HepG2 (cell line): ENCODE data around the gene SLC25A22. TPM values are rescaled to one million over a fixed set of nuclear protein-coding genes. Genes with fewer than 3 reads are reported as not detected.

Source experiments
- AKNA ChIP-seq: sonication (generic); formaldehyde crosslinking; IDR thresholded peaks from 2 replicates; pipeline ENCODE4 v1.4.0; 2020; ENCODE audit warnings: missing genetic modification reagents, borderline replicate concordance
- ARHGAP35 ChIP-seq: sonication (generic); formaldehyde crosslinking; IDR thresholded peaks from 2 replicates; pipeline ENCODE4 v1.9.0; 2022; ENCODE audit warnings: mild to moderate bottlenecking, inconsistent platforms, moderate library complexity, missing genetic modification reagents, borderline replicate concordance
- ATM ChIP-seq: fragments of 450-650 bp; IDR thresholded peaks from 2 replicates; pipeline ENCODE4 v1.7.1; 2017; ENCODE audit warnings: mild to moderate bottlenecking, borderline replicate concordance
- CBX2 ChIP-seq, 2 experiments: fragments of 200-600 bp in 1 of 2; sonication (generic); formaldehyde crosslinking in 1 of 2; IDR thresholded peaks; 2 replicates each; pipeline versions ENCODE4 v1.7.0 to v1.8.1; 2018 to 2022; ENCODE audit warnings: low read depth in 2 of 2, low read length in 1 of 2, mild to moderate bottlenecking in 1 of 2, missing genetic modification reagents in 1 of 2
- GTF2F1 ChIP-seq: fragments of 150-350 bp; IDR thresholded peaks from 2 replicates; pipeline ENCODE4 v1.6.1; 2014; ENCODE audit warnings: low read length
- HNRNPH1 ChIP-seq: fragments of 200-400 bp; formaldehyde crosslinking; optimal IDR thresholded peaks from 2 replicates; pipeline ENCODE3; 2017; ENCODE audit warnings: mild to moderate bottlenecking, low read depth, low read length
- KAT2B ChIP-seq: fragments of 150-350 bp; IDR thresholded peaks from 2 replicates; pipeline ENCODE4 v1.6.1; 2014; ENCODE audit warnings: low read depth, low read length, borderline replicate concordance
- KDM1A ChIP-seq: IDR thresholded peaks from 2 replicates; pipeline ENCODE4 v1.6.1; 2016; ENCODE audit warnings: missing compliant biosample characterization
- KDM5B ChIP-seq: sonication (generic); formaldehyde crosslinking; IDR thresholded peaks from 2 replicates; pipeline ENCODE4 v1.4.0; 2020; ENCODE audit warnings: missing genetic modification reagents, mild to moderate bottlenecking, borderline replicate concordance
- KMT2B ChIP-seq: IDR thresholded peaks from 2 replicates; pipeline ENCODE4 v1.6.1; 2016; ENCODE audit warnings: missing genetic modification reagents, missing compliant biosample characterization
- MAFF ChIP-seq: IDR thresholded peaks from 2 replicates; pipeline ENCODE4 v1.6.1; 2011; ENCODE audit warnings: low read depth, low read length, improper control_type of control experiment
- MXD4 ChIP-seq: IDR thresholded peaks from 2 replicates; pipeline ENCODE4 v1.6.1; 2016; ENCODE audit warnings: mild to moderate bottlenecking, missing biosample characterization, missing genetic modification reagents
- NRL ChIP-seq: sonication (generic); formaldehyde crosslinking; IDR thresholded peaks from 2 replicates; pipeline ENCODE4 v1.5.0; 2020; ENCODE audit warnings: missing genetic modification reagents, mild to moderate bottlenecking, moderate library complexity, borderline replicate concordance
- PHF21A ChIP-seq: sonication (generic); formaldehyde crosslinking; IDR thresholded peaks from 2 replicates; pipeline ENCODE4 v1.5.0; 2020; ENCODE audit warnings: mild to moderate bottlenecking, missing genetic modification reagents
- SIN3B ChIP-seq: fragments of 150-350 bp; IDR thresholded peaks from 2 replicates; pipeline ENCODE4 v1.6.1; 2014; ENCODE audit warnings: low read length
- USF2 ChIP-seq, 2 experiments: sonication (generic) in 1 of 2; formaldehyde crosslinking in 1 of 2; IDR thresholded peaks; 2 replicates each; pipeline versions ENCODE4 v1.5.1 to v1.6.1; 2011 to 2020; ENCODE audit warnings: borderline replicate concordance in 1 of 2, low read depth in 1 of 2, low read length in 1 of 2, mild to moderate bottlenecking in 1 of 2, missing genetic modification reagents in 1 of 2, moderate library complexity in 1 of 2
- YY1 ChIP-seq: IDR thresholded peaks from 2 replicates; pipeline ENCODE4 v1.6.1; 2011; ENCODE audit warnings: low read length, low read depth, moderate library complexity, mild to moderate bottlenecking; ENCODE audit not compliant: insufficient read depth, insufficient replicate concordance
- ZFAT ChIP-seq: sonication (generic); formaldehyde crosslinking; conservative IDR thresholded peaks from 2 replicates; pipeline ENCODE4 v1.8.1; 2023; ENCODE audit warnings: missing genetic modification reagents, inconsistent platforms
- ZNF160 ChIP-seq: sonication (generic); formaldehyde crosslinking; IDR thresholded peaks from 2 replicates; pipeline ENCODE4 v1.8.0; 2022; ENCODE audit warnings: mild to moderate bottlenecking, inconsistent platforms, missing genetic modification reagents
- ZNF670 ChIP-seq: sonication (generic); formaldehyde crosslinking; IDR thresholded peaks from 2 replicates; pipeline ENCODE4 v1.8.0; 2022; ENCODE audit warnings: mild to moderate bottlenecking, missing genetic modification reagents, borderline replicate concordance
- ZNF678 ChIP-seq: sonication (generic); formaldehyde crosslinking; IDR thresholded peaks from 2 replicates; pipeline ENCODE4 v1.4.0; 2020; ENCODE audit warnings: mild to moderate bottlenecking, missing genetic modification reagents
- ZNF850 ChIP-seq: sonication (generic); formaldehyde crosslinking; conservative IDR thresholded peaks from 2 replicates; pipeline ENCODE4 v1.9.0; 2021; ENCODE audit warnings: mild to moderate bottlenecking, missing genetic modification reagents
- polyA plus RNA-seq, 8 experiments: library from polyadenylated mRNA; depleted of rRNA in 3 of 8; stranded (reverse) in 7 of 8; unstranded in 1 of 8; fragments of >200 nt; fragmentation: Illumina TruSeq in 4 of 8; extraction: Trizol in 4 of 8; gene quantifications; 2 replicates each; pipeline versions ENCODE4 v1.2.1 to v1.2.3, GENCODE V29; 2011 to 2016; ENCODE audit warnings: low read depth in 4 of 8, missing spikeins in 1 of 8, mixed read lengths in 1 of 8; ENCODE audit not compliant: insufficient read depth in 1 of 8
- total RNA-seq, 5 experiments: library from RNA; depleted of rRNA; stranded (reverse); fragments of >200 nt; fragmentation: Illumina TruSeq; extraction: Trizol; gene quantifications; 2 replicates each; pipeline ENCODE4 v1.2.3, GENCODE V29; 2016; ENCODE audit warnings: low read depth in 1 of 5

SLC25A22 gene
- total and polyA plus RNA-seq, 2 of the 13 experiments (the other 11 are each of a cell fraction or from before 2014, with no cell fraction given) = 12.4 to 19.2 TPM

- TF ChIP-seq MAFF = no peak
- no peak for TF ChIP-seq GTF2F1
- TF ChIP-seq ZNF670 = no peak
- TF ChIP-seq KDM1A (CRISPR knock-in tag) = 0 out of 2 replicates have a peak, but pooled peaks have one; percentile 51
- TF ChIP-seq MXD4 (CRISPR knock-in tag) = peak; percentile 63; the same call in 1 of the 2 replicates
- TF ChIP-seq NRL (CRISPR knock-in tag) = peak; percentile 31
- TF ChIP-seq ZNF160 (CRISPR knock-in tag) = 0 out of 2 replicates have a peak, but pooled peaks have one; percentile 37
- no peak for TF ChIP-seq YY1
- peak; percentile 78 for TF ChIP-seq KDM5B
- TF ChIP-seq ATM = no peak
- TF ChIP-seq CBX2 (IDR thresholded peaks at IDR 0.05; ENCODE audit: low read depth, low read length) = no peak
- TF ChIP-seq CBX2 (CRISPR knock-in tag; IDR thresholded peaks at IDR 0.05; ENCODE audit: low read depth) = peak; percentile 50; the same call in 1 of the 2 replicates
- no peak for TF ChIP-seq USF2 (IDR thresholded peaks at IDR 0.05; ENCODE audit: low read depth, low read length)
- TF ChIP-seq USF2 (CRISPR knock-in tag; IDR thresholded peaks at IDR 0.05; ENCODE audit: borderline replicate concordance) = no peak
- TF ChIP-seq PHF21A (CRISPR knock-in tag) = peak; percentile 80
- 0 out of 2 replicates have a peak, but pooled peaks have one; percentile 46 for TF ChIP-seq KMT2B (CRISPR knock-in tag)
- no peak for TF ChIP-seq HNRNPH1
- TF ChIP-seq KAT2B = no peak
- TF ChIP-seq ZNF850 (CRISPR knock-in tag) = no peak
- TF ChIP-seq ARHGAP35 (CRISPR knock-in tag) = no peak; the same call in 1 of the 2 replicates
- TF ChIP-seq AKNA (CRISPR knock-in tag) = no peak
- TF ChIP-seq ZNF678 (CRISPR knock-in tag) = no peak
- TF ChIP-seq ZFAT (CRISPR knock-in tag) = no peak
- TF ChIP-seq SIN3B = no peak
Measured at GRCh38 chr11:843818-844692, 46.0 kb upstream of the SLC25A22 start (continued).
